GM18505 (cell line): ENCODE results near the gene MED16.

Experiments
- ATAC-seq: cut with Tn5 transposase; IDR thresholded peaks from one replicate; pipeline ENCODE4 v1.9.1; 2021; ENCODE audit not compliant: unreplicated experiment
- POLR2A ChIP-seq: IDR thresholded peaks from 4 replicates; pipeline ENCODE4 v1.6.1; 2011; ENCODE audit warnings: borderline replicate concordance; ENCODE audit not compliant: insufficient read depth, insufficient read length; ENCODE audit errors: extremely low read depth

Gene MED16

DNA sequence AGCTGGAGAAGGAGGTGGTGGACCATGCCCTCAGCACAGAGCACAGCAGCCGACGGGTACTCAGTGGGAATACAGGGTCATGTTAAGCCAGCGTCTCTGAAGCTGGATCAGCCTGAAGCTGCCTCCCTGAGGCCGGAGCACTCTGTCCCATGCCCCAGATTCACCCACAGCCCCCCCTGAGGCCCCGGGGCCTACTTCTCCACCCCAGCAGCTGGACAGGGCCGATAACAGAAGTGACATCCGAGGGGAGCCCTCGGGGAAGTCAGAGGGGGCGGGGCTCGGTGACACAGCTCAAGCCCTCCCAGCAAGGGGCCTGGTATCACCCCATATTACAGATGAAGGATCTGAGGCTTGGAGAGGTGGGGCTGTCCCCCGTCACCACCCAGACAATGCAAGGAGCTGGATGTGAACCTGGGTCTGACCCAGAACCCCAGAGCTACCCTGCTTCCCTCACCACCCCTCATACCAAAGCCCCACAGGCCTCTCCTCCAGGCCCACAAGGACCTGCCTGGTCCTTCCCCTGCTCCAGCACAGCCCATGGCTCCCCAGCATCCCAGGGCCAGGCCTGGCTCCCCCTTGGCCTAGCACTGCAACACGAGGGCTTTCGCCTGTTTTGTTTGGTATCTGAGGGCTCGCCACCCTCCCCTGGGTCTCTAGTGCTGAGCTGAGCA, 14.3 kb upstream of the MED16 start:
- ATAC-seq, result no peak
- no peak for TF ChIP-seq POLR2A

DNA sequence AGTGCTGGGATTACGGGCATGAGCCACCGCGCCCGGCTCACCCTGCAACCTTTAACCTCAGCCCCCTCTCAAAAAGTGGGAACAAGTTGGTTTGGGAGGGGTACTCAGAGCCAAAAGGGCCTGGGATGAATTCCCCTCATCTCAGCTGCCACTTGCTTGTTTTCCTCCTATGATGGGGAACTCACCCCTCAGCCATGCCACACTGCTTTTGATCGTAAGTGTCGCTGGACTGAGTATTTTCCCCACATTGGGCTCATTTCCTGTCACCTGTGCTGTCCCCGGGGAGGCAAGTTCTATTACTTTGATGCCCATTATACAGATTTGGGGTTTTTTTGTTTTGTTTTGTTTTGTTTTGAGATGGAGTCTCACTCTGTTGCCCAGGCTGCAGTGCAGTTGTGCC, 13.5 kb upstream of the MED16 start:
- no peak for TF ChIP-seq POLR2A
- ATAC-seq, result no peak

DNA sequence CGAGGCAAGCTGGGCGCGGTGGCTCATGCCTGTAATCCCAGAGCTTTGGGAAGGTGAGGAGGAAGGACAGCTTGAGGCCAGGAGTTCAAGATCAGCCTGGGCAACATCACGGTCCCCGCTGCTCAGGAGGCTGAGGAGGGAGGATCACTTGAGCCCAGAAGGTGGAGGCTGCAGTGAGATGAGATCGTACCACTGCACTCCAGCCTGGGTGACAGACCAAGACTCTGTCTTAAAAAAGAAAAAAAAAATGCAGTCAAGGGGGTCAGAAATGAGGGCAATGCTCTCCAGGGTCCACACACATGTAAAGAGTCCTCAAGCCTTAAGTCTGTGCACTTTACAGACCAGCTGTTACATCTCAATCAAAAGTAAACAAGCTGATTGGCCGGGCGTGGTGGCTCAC, 11.6 kb upstream of the MED16 start:
- TF ChIP-seq POLR2A, result no peak
- ATAC-seq, result no peak

DNA sequence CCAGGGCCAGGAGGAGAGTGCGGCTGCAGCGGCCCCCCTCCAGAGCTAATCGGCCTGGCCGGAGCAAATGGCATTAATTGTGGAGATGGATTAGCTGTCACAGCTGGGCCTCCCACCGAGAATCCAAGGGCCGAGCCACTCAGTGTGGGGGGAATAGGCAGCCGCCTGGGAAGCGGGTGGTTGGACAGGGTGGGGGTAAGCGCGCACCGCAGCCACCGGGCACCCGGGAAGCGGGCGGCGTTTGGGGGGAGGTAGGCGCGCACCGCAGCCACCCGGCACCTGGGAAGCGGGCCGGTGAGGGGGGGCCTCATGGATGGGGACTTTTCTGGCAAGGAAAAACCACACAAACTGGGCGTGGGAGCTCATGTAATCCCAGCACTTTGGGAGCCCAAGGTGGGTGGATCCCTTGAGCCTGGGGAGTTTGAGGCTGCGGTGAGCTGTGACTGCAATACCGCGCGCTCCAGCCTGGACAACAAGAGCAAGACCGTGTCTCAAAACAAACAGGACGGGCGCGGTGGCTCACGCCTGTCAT, 10.3 kb upstream of the MED16 start:
- ATAC-seq, result no peak
- TF ChIP-seq POLR2A, result no peak

DNA sequence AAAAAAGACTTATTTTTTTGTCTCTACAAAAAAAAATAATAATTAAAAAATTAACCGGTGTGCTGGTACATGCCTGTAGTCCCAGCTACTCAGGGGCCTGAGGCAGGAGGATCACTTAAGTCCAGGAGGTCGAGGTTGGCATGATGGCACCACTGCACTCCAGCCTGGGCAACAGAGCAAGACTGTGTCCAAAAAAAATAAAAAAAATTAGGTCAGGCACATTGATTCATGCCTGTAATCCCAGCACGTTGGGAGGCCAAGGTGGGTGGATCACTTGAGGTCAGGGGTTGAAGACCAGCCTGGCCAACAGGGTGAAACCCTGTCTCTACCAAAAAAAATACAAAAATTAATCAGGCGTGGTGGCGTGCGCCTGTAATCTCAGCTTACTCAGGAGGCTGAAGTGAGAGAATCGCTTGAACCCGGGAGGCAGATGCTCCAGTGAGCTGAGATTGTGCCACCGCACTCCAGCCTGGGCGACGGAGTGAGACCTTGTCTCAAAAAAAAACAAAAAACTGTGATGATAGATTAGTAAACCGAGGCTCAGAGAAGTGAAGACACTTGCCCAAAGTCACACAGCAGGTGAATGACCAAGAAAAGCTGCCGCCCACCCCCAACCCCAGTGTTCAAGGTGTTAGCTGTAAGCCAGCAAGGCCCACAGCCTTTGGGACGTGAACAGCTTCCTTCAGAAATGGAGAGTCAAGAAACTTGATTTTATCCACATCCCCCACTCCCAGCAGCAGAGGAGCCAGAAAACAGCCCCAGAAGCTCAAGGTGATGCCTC, 9.6 kb upstream of the MED16 start:
- TF ChIP-seq POLR2A, result no peak
- no peak for ATAC-seq

DNA sequence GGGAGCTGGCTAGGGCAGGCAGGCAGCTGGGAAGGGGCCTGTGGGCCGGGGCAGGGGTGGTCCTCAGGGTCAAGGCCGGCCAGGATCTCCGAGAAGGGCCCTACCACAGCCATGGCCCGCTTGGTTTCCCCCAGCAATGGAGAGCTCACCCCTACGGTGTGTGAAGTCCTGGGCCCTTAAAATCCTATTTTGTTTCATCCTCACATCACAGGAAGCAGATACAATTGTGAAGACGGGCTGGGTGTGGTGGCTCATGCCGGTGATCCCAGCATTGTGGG, 9.0 kb upstream of the MED16 start:
- ATAC-seq, result no peak
- TF ChIP-seq POLR2A, result no peak

DNA sequence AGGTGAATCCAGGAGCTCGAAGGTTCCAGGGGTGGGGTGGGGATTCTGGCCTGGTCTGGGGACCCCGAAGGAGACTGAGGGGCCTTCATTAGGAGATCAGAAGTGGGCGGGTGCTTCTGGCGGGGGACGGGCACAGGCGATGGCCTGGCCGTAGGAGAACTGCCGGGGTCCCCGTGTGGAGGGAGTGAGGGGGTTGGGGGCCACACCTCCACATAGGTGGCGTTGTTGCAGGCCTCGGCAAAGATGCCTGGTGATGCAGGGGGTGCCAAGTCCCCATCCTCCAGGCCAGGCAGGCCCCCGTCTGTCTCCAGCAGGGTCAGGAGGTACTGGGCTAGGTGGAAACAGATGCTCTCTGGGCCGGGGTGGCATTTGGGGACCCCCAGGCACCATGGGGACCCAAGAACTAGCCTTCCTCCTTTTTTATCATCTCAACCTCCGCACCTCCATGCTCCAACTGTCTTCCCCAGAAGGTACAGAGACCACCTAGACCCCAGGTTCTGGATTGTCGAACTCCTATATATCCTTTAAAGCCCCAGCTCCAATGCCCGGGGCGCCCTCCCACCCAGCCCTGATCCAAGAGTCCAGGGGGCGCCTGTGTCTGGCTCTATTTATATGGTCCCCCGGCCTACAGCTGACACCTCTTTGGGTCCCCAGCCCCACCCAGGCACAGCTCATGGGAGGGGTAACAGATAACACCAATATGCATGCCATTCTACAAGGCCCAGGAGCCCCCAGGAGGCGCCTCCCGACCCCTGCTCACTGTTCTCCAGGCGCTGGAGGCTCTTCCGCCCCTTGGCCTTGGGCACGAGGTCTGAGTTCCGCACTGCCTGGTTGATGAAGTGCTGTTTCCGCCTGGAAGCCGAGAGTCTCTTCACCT, 8.5 kb upstream of the MED16 start:
- ATAC-seq, result no peak
- no peak for TF ChIP-seq POLR2A

DNA sequence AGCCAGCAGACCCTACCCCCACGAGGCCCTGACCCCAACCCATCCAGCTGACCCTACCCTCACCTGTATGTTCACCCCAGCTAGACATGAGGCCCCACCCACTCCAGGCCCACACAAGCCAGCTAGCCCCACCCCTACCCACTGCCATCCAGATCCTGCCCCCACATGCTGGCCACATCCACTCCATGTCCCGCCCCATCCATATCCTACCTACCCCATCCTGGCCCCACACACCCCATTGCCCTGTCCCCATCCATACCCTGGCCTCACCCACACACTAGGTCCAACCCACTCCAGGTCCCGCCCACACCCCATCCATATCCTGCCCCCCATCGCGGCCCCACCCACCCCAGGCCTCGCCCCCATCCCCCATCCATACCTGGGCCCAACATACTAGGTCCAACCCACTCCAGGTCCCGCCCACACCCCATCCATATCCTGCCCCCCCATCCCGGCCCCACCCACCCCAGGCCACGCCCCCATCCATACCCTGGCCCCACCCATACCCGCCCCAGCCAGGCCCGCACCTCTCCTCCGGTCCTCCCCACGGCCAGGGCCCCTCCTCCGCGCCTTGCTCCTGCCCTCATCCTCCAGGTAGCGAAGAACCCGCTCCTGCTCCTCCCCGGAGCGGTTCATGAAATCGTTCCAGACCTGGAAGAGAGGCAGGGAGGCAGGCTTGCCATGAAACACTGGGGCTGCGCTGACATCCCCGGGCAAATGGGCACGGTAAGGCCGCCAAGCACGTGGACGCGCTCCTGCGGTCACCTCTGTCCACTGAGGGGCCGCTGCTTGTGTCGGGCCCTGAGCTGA, 7.5 kb upstream of the MED16 start:
- no peak for ATAC-seq
- no peak for TF ChIP-seq POLR2A

DNA sequence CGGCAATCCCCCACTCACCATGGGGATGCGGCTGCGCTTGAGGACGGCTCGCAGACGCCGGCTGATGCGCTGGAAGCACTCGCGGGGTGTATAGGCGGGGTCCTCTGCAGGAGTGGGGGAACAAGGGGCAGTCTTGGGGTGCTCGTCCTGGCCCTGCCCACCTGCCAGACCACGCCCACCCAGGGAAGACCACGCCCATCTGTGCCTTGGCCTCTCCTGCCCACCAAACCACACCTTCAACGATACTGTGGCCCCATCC, 7.0 kb upstream of the MED16 start:
- no peak for ATAC-seq
- TF ChIP-seq POLR2A, result no peak

DNA sequence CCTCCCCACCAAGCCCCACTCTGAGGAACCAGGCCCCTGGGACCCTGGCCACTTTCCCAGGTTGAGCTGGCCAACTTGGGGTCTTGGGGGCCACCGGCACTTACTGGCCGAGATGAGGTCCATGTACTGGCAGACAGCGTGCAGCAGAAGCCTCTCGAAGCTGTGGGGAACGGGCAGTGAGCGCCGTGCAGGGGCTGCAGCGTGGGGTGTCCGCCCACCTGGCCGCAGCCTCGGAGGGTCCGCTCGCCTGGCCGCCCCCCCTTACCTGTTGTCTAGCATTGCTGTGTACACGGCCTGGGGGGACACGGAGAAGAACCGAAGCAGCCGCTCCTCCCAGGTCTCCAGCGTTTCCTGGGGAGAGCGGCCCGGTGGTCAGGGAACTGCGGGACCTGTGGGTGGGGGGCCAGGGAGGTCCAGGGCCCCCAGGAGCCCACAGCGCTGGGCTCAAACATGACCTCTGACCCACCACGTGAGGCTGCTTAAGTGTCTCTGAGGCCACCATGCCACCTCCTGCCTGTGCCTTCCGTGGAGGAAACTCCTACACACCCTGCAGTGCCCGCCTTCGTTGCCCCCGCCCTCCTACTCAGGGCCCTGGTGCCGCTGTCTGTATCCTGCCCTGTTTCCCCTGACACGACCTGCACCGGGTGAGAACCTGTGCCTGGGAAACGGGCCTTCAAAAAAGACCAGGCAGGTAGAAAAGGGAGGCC, 6.5 kb upstream of the MED16 start:
- ATAC-seq, result no peak
- no peak for TF ChIP-seq POLR2A

DNA sequence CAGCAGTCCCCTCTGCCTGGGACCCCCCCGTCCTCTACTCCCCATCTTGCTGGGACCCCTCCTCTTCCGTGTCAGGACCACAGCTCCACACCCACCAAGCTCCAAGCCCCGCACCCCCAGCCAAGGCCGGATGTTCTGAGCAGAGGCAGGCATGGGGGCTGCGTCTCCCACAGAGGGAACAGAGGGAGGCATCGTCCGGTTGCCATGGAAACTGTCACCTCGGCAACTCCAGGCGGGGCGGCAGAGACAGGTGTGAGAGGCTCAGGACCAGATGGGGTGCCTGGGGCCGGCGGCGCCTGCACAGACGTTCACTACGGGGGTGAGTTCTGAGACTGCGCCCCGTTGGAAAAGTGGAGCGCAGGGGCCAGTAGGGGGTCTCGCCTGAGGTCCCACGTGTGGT, 5.7 kb upstream of the MED16 start:
- no peak for TF ChIP-seq POLR2A
- no peak for ATAC-seq

DNA sequence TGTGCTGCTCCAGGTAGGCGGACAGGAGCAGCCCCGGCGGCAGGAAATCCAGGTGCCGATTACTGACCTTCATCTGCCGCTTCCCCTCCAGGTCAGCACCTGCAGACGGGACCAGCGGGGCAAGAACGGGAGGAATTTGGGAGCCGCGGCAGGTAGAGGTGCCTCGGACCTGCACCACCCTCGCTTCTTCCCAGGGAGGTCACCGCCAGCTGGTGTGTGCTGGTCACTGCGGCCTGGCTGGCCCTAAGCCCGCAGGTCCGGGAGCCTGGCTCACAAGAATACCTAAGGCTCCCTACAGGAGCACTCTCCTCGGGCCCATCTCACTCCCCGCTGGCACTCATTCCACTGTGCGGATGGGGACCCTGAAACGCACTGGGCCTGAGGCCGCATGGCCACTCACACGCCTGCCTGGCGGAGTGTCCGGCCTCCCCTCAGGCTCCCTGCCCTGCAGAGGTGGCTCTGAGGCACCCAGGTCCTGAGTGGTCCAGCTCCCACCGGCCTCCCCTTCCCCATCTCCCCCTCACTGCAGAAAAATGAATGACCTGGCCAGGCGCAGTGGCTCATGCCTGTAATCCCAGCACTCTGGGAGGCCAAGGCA, 4.6 kb upstream of the MED16 start:
- ATAC-seq, result no peak

DNA sequence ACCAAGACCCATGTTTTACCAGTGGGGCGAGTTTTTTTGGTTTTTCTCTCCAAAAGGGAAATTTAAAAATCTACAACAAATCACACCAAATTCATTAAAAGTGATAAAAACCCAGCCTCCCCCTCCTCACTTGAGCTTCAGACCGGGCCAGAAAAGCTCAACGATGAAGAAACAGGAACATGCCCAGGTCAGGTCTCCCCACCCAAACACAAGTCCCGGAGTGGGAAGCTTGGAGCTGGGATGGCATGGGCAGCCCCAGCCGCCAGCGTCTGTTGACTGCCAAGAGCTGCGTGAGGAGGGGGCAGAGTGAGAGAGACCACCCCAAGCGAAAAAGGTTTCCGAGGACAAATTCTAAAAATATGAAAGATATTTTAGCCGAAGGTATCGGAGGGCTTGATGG, 4.0 kb upstream of the MED16 start:
- ATAC-seq, result no peak

More for the DNA sequence above, 4.6 kb upstream of the MED16 start:
- no peak for TF ChIP-seq POLR2A

DNA sequence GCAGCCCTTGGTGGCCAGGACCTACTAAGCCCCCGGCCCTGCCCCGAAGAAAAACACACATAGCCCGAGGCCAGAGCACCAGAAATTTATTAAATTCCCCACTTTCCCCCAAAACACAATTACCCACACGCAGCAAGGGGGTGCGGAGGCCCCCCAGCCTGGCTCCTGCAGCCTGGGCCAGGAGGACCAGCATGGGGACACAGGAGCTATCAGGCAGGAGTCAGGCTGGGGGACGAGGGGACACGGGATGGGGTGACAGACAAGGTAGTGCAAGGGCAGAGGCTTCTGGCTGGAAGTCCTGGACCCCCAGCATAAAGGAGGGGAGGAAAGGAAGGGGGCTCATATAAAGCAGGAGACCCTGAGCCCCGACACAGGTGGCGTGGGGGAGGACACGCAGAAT, 3.4 kb upstream of the MED16 start:
- ATAC-seq, result no peak

More for the DNA sequence above, 4.0 kb upstream of the MED16 start:
- TF ChIP-seq POLR2A, result no peak

More for the DNA sequence above, 3.4 kb upstream of the MED16 start:
- TF ChIP-seq POLR2A, result no peak
